Stimulated activated naive CD8-positive, alpha-beta T cell treated with anti-CD3 and anti-CD28 coated beads, Interleukin-15, amount 100 ng/mL, for 72 hours (primary cell): ENCODE measurements around the gene RTN4.
"Not testable (repeated sequence)": the region's sequence is repeated elsewhere in the genome, so short reads cannot be mapped to it uniquely, and the experiment has no call there.

Experiments
- ATAC-seq: fragments of 150-1000 bp; cut with Tn5 transposase; 2 replicates; pipeline ENCODE4 v1.10.0; 2021; ENCODE audit warnings: mild to moderate bottlenecking, moderate library complexity
- DNase-seq, 2 donors: peaks; one replicate each; pipeline ENCODE4 v3.0.0; 2021 to 2022
- H3K27ac Mint-ChIP-seq, 2 donors: one replicate each; pipeline ENCODE4 v1.8.0; 2022; ENCODE audit warnings: mild to moderate bottlenecking in 2 of 2, mixed read lengths in 2 of 2, moderate library complexity in 2 of 2
- H3K27me3 Mint-ChIP-seq: one replicate; pipeline ENCODE4 v1.8.0; 2022; ENCODE audit warnings: mixed read lengths
- H3K4me1 Mint-ChIP-seq: one replicate; pipeline ENCODE4 v1.8.0; 2022; ENCODE audit warnings: mild to moderate bottlenecking, mixed read lengths
- H3K4me3 Mint-ChIP-seq, 2 donors: one replicate each; pipeline ENCODE4 v1.8.0; 2022; ENCODE audit warnings: mild to moderate bottlenecking in 2 of 2, mixed read lengths in 2 of 2, moderate library complexity in 1 of 2
- H3K9me3 Mint-ChIP-seq, 2 donors: one replicate each; pipeline ENCODE4 v1.8.0; 2022; ENCODE audit warnings: mixed read lengths in 2 of 2

RTN4 gene

GRCh38 chr2:55010149-55010591, 40.1 kb downstream of the RTN4 start:
- ATAC-seq (peak; percentile 97), DNase-seq (peak; percentile 17 to 26)
- peak overlapping the region; percentile 5 to 29 for H3K27ac Mint-ChIP-seq
- H3K4me1 Mint-ChIP-seq, result peaks cover 55% of the 10 kb centered on the region
- no peaks in the 10 kb centered on the region for H3K9me3 Mint-ChIP-seq
- H3K27me3 Mint-ChIP-seq, result no peaks in the 10 kb centered on the region
- H3K4me3 Mint-ChIP-seq, result peak overlapping the region; percentile 77 to 80

GRCh38 chr2:55009277-55010060, 40.8 kb downstream of the RTN4 start:
- peak; percentile 23 for ATAC-seq
- Mint-ChIP-seq H3K27ac (peak overlapping the region in 1 of 2 donors; percentile 11), H3K9me3 (no peaks in the 10 kb centered on the region), H3K4me1 (peaks cover 62% of the 10 kb centered on the region), H3K4me3 (peak overlapping the region; percentile 77 to 80), H3K27me3 (no peaks in the 10 kb centered on the region)
- DNase-seq, result no peak

GRCh38 chr2:55006306-55006705, 43.9 kb downstream of the RTN4 start:
- Mint-ChIP-seq H3K27me3 (no peaks in the 10 kb centered on the region), H3K4me3 (peak overlapping the region; percentile 5 to 17), H3K27ac (no peak overlapping the region), H3K4me1 (peaks cover 50% of the 10 kb centered on the region), H3K9me3 (no peaks in the 10 kb centered on the region)
- ATAC-seq (no peak), DNase-seq (no peak)

- no peak for ATAC-seq
- Mint-ChIP-seq H3K4me3 (no peak overlapping the region), H3K27ac (no peak overlapping the region), H3K27me3 (no peaks in the 10 kb centered on the region), H3K9me3 (no peaks in the 10 kb centered on the region), H3K4me1 (peaks cover 52% of the 10 kb centered on the region)
- no peak for DNase-seq
Measured at GRCh38 chr2:55003706-55004639, 46.3 kb downstream of the RTN4 start.

GRCh38 chr2:55001716-55002115, 48.5 kb downstream of the RTN4 start:
- ATAC-seq (no peak), DNase-seq (no peak)
- H3K4me3 Mint-ChIP-seq, result no peak overlapping the region
- peaks cover 61% of the 10 kb centered on the region for H3K4me1 Mint-ChIP-seq
- no peaks in the 10 kb centered on the region for H3K9me3 Mint-ChIP-seq
- no peaks in the 10 kb centered on the region for H3K27me3 Mint-ChIP-seq
- H3K27ac Mint-ChIP-seq, result no peak overlapping the region

GRCh38 chr2:55000341-55000740, 49.9 kb downstream of the RTN4 start:
- Mint-ChIP-seq H3K27me3 (no peaks in the 10 kb centered on the region), H3K4me3 (no peak overlapping the region), H3K27ac (no peak overlapping the region), H3K9me3 (no peaks in the 10 kb centered on the region), H3K4me1 (peaks cover 65% of the 10 kb centered on the region)
- ATAC-seq (no peak), DNase-seq (no peak)

- peak overlapping the region in 1 of 2 donors; percentile 3 for H3K27ac Mint-ChIP-seq
- no peaks in the 10 kb centered on the region for H3K27me3 Mint-ChIP-seq
- ATAC-seq (no peak), DNase-seq (no peak)
- H3K4me1 Mint-ChIP-seq, result peaks cover 67% of the 10 kb centered on the region
- H3K9me3 Mint-ChIP-seq, result no peaks in the 10 kb centered on the region
- H3K4me3 Mint-ChIP-seq, result no peak overlapping the region
Measured at GRCh38 chr2:54999182-54999581, 51.1 kb downstream of the RTN4 start.

GRCh38 chr2:54997826-54998225, 52.4 kb downstream of the RTN4 start:
- Mint-ChIP-seq H3K4me3 (no peak overlapping the region), H3K9me3 (no peaks in the 10 kb centered on the region), H3K27me3 (no peaks in the 10 kb centered on the region), H3K4me1 (peaks cover 75% of the 10 kb centered on the region), H3K27ac (no peak overlapping the region)
- ATAC-seq (no peak), DNase-seq (no peak)

- no peak for ATAC-seq
- H3K27ac Mint-ChIP-seq, result no peak overlapping the region
Measured at GRCh38 chr2:54995553-54995952, 54.7 kb downstream of the RTN4 start.

GRCh38 chr2:54990694-54991093, 59.6 kb downstream of the RTN4 start:
- H3K4me3 Mint-ChIP-seq, ATAC-seq, H3K27me3 Mint-ChIP-seq, H3K9me3 Mint-ChIP-seq, DNase-seq, H3K27ac Mint-ChIP-seq: not testable (repeated sequence)
- H3K4me1 Mint-ChIP-seq, result peaks cover 35% of the 10 kb centered on the region

More at GRCh38 chr2:54995553-54995952, 54.7 kb downstream of the RTN4 start:
- Mint-ChIP-seq H3K4me1 (peaks cover 79% of the 10 kb centered on the region), H3K9me3 (no peaks in the 10 kb centered on the region), H3K4me3 (no peak overlapping the region), H3K27me3 (no peaks in the 10 kb centered on the region)
- no peak for DNase-seq

- Mint-ChIP-seq H3K4me3 (no peak overlapping the region), H3K27ac (no peak overlapping the region), H3K27me3 (no peaks in the 10 kb centered on the region), H3K4me1 (peaks cover 23% of the 10 kb centered on the region), H3K9me3 (no peaks in the 10 kb centered on the region)
- no peak for ATAC-seq
- DNase-seq, result no peak
Measured at GRCh38 chr2:54988612-54989011, 61.6 kb downstream of the RTN4 start.

- no peaks in the 10 kb centered on the region for H3K27me3 Mint-ChIP-seq
- ATAC-seq, result no peak
- peaks cover 8% of the 10 kb centered on the region for H3K4me1 Mint-ChIP-seq
- H3K4me3 Mint-ChIP-seq, result no peak overlapping the region
- no peaks in the 10 kb centered on the region for H3K9me3 Mint-ChIP-seq
- H3K27ac Mint-ChIP-seq, result no peak overlapping the region
- no peak for DNase-seq
Measured at GRCh38 chr2:54986264-54986663, 64.0 kb downstream of the RTN4 start.

- Mint-ChIP-seq H3K4me1 (peaks cover 16% of the 10 kb centered on the region), H3K27me3 (no peaks in the 10 kb centered on the region)
Measured at GRCh38 chr2:54984476-54984875, 65.8 kb downstream of the RTN4 start.

GRCh38 chr2:54983345-54984220, 66.7 kb downstream of the RTN4 start:
- H3K9me3 Mint-ChIP-seq, result no peaks in the 10 kb centered on the region

More at GRCh38 chr2:54984476-54984875, 65.8 kb downstream of the RTN4 start:
- ATAC-seq (no peak), DNase-seq (no peak)
- no peak overlapping the region for H3K4me3 Mint-ChIP-seq
- no peaks in the 10 kb centered on the region for H3K9me3 Mint-ChIP-seq
- no peak overlapping the region for H3K27ac Mint-ChIP-seq

GRCh38 chr2:54981385-54981784, 68.9 kb downstream of the RTN4 start:
- ATAC-seq (no peak), DNase-seq (no peak)
- no peak overlapping the region for H3K4me3 Mint-ChIP-seq
- no peaks in the 10 kb centered on the region for H3K9me3 Mint-ChIP-seq
- no peaks in the 10 kb centered on the region for H3K27me3 Mint-ChIP-seq
- peaks cover 29% of the 10 kb centered on the region for H3K4me1 Mint-ChIP-seq
- H3K27ac Mint-ChIP-seq, result no peak overlapping the region

More at GRCh38 chr2:54983345-54984220, 66.7 kb downstream of the RTN4 start:
- Mint-ChIP-seq H3K4me3 (no peak overlapping the region), H3K27me3 (no peaks in the 10 kb centered on the region), H3K27ac (no peak overlapping the region), H3K4me1 (peaks cover 16% of the 10 kb centered on the region)
- DNase-seq (no peak), ATAC-seq (no peak)
